Prostate gland (tissue), 2 donors: ENCODE data around the gene ABHD11.

Experiments used
- POLR2A ChIP-seq: fragments of 450-650 bp; IDR thresholded peaks from one replicate; pipeline ENCODE4 v1.6.1; 2016; ENCODE audit warnings: antibody characterized with exemption, mild to moderate bottlenecking
- POLR2AphosphoS5 ChIP-seq: sonication (generic); formaldehyde crosslinking; IDR thresholded peaks from one replicate; pipeline ENCODE4 v1.6.1; 2017; ENCODE audit warnings: antibody characterized with exemption
- TF ChIP-seq, protein P1 (sequence below), 4 experiments: fragments of 200-600 bp in 2 of 4; fragments of 450-650 bp in 2 of 4; sonication (generic) in 2 of 4; IDR thresholded peaks; 1 replicate in 3 of 4; 2 replicates in 1 of 4; pipeline ENCODE4 v1.5.1; 2016 to 2019; ENCODE audit warnings: antibody characterized with exemption in 4 of 4, mild to moderate bottlenecking in 2 of 4, moderate library complexity in 2 of 4

DNA sequence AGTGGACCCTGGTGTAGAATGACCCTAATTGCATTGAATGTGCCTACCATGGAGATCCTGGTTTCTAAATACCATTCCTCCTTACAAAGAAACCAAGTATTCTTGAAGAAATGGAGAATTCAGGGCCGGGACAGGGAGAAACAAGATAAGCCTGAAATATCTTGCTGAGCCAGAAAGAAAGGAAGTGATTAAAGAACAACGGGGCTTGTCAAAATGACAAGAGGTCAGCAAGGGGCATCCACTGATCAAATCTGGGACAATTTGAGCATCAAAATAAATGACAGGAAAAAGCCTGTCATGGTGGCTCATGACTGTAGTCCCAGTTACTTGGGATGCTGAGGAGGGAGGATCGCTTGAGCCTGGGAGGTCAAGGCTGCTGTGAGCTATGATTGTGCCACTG lies 8.1 kb downstream of the ABHD11 start:
- TF ChIP-seq, protein P1, sequence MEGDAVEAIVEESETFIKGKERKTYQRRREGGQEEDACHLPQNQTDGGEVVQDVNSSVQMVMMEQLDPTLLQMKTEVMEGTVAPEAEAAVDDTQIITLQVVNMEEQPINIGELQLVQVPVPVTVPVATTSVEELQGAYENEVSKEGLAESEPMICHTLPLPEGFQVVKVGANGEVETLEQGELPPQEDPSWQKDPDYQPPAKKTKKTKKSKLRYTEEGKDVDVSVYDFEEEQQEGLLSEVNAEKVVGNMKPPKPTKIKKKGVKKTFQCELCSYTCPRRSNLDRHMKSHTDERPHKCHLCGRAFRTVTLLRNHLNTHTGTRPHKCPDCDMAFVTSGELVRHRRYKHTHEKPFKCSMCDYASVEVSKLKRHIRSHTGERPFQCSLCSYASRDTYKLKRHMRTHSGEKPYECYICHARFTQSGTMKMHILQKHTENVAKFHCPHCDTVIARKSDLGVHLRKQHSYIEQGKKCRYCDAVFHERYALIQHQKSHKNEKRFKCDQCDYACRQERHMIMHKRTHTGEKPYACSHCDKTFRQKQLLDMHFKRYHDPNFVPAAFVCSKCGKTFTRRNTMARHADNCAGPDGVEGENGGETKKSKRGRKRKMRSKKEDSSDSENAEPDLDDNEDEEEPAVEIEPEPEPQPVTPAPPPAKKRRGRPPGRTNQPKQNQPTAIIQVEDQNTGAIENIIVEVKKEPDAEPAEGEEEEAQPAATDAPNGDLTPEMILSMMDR (IDR thresholded peaks at IDR 0.05), result no peak
- TF ChIP-seq POLR2A (no peak), POLR2AphosphoS5 (no peak)
